K562 (cell line): ENCODE measurements around the gene APOB.

Experiments
- CTCF ChIP-seq, 3 experiments: IDR thresholded peaks in 2 of 3; conservative IDR thresholded peaks in 1 of 3; 2 replicates each; pipeline ENCODE4 v1.5.1; 2011 to 2012; ENCODE audit warnings: low read length in 3 of 3, mild to moderate bottlenecking in 3 of 3, control low read depth in 2 of 3, improper control_type of control experiment in 1 of 3, inconsistent platforms in 1 of 3, low read depth in 1 of 3, mixed read lengths in 1 of 3, moderate library complexity in 1 of 3; ENCODE audit not compliant: insufficient read depth in 2 of 3
- ETV6 ChIP-seq, 3 experiments: fragments of 150-350 bp in 1 of 3; sonication (generic) in 1 of 3; formaldehyde crosslinking in 1 of 3; IDR thresholded peaks; 2 replicates each; pipeline versions ENCODE4 v1.6.1 to v1.8.0; 2014 to 2022; ENCODE audit warnings: borderline replicate concordance in 2 of 3, low read depth in 2 of 3, antibody characterized with exemption in 1 of 3, low read length in 1 of 3, mild to moderate bottlenecking in 1 of 3, missing genetic modification reagents in 1 of 3
- NCOA4 ChIP-seq: fragments of 450-650 bp; IDR thresholded peaks from 2 replicates; pipeline ENCODE4 v1.6.1; 2018; ENCODE audit warnings: mild to moderate bottlenecking; ENCODE audit not compliant: partially characterized antibody
- REST ChIP-seq, 2 experiments: fragments of 450-650 bp; formaldehyde crosslinking in 1 of 2; IDR thresholded peaks; 2 replicates each; pipeline versions ENCODE4 v1.4.0 to v1.6.1; 2014 to 2020; ENCODE audit warnings: mild to moderate bottlenecking in 2 of 2, borderline replicate concordance in 1 of 2, low read depth in 1 of 2
- TAF15 ChIP-seq: fragments of 200-400 bp; formaldehyde crosslinking; IDR thresholded peaks from 2 replicates; pipeline ENCODE4 v1.6.1; 2017; ENCODE audit warnings: mild to moderate bottlenecking, low read depth, low read length, moderate library complexity
- ZHX1 ChIP-seq: fragments of 150-350 bp; conservative IDR thresholded peaks from 2 replicates; pipeline ENCODE4 v1.6.1; 2014; ENCODE audit warnings: low read length

- TF ChIP-seq CTCF (IDR thresholded peaks at IDR 0.05 in 2 of 3, conservative IDR thresholded peaks at IDR 0.05 in 1 of 3; ENCODE audit: insufficient read depth in 2 of 3, low read depth in 1 of 3, low read length in 3 of 3) (no peak), ETV6 (IDR thresholded peaks at IDR 0.05; ENCODE audit: borderline replicate concordance in 1 of 2, low read depth in 2 of 2, low read length in 1 of 2) (no peak), ETV6 (CRISPR knock-in tag; IDR thresholded peaks at IDR 0.05; ENCODE audit: borderline replicate concordance) (no peak), NCOA4 (no peak), REST (IDR thresholded peaks at IDR 0.05; ENCODE audit: borderline replicate concordance) (no peak), REST (CRISPR knock-in tag; IDR thresholded peaks at IDR 0.05; ENCODE audit: low read depth) (no peak), TAF15 (no peak), ZHX1 (no peak)
These were observed 77.7 kb downstream of the APOB start for GRCh38 chr2:20966061-20966595.
